Activated CD8-positive, alpha-beta T cell treated with anti-CD3 and anti-CD28 coated beads for 36 hours (primary cell): Measurements from ENCODE around the gene DGCR2. TPM values are rescaled to one million over a fixed set of nuclear protein-coding genes. Genes with fewer than 3 reads are reported as not detected.

Experiments
- ATAC-seq: fragments of 200-7000 bp; cut with Tn5 transposase; one replicate; pipeline ENCODE4 v1.10.0; 2021; ENCODE audit warnings: mild to moderate bottlenecking, moderate library complexity
- CTCF ChIA-PET: fragments of 350-600 bp; sonication (Branson Sonifier 250); formaldehyde crosslinking; loops from one replicate; lab custom pipeline; 2021; ENCODE audit warnings: antibody characterized with exemption; lab: Charles Lee
- POLR2A ChIA-PET: fragments of 350-600 bp; sonication (Branson Sonifier 250); formaldehyde crosslinking; loops from one replicate; lab custom pipeline; 2021; ENCODE audit warnings: antibody characterized with exemption; lab: Charles Lee
- DNase-seq: peaks from one replicate; pipeline ENCODE4 v3.0.0-alpha.2; 2020
- H3K27ac Mint-ChIP-seq: one replicate; pipeline ENCODE4 v1.8.0; 2021; ENCODE audit warnings: mild to moderate bottlenecking, mixed read lengths
- H3K27me3 Mint-ChIP-seq: one replicate; pipeline ENCODE4 v1.8.0; 2021; ENCODE audit warnings: mixed read lengths
- H3K36me3 Mint-ChIP-seq: one replicate; pipeline ENCODE4 v1.8.0; 2021; ENCODE audit warnings: low read depth, mixed read lengths
- H3K4me1 Mint-ChIP-seq: one replicate; pipeline ENCODE4 v1.8.0; 2021; ENCODE audit warnings: low read depth, mixed read lengths
- H3K4me3 Mint-ChIP-seq: one replicate; pipeline ENCODE4 v1.8.0; 2021; ENCODE audit warnings: mild to moderate bottlenecking, moderate library complexity, mixed read lengths
- H3K9me3 Mint-ChIP-seq: one replicate; pipeline ENCODE4 v1.8.0; 2021; ENCODE audit warnings: mixed read lengths
- intact Hi-C: fragments of 100-400 bp; cut with micrococcal nuclease; formaldehyde crosslinking; loops from one replicate; pipeline ENCODE4 v1.10.0; 2022
- total RNA-seq, 2 experiments: library from RNA; stranded (reverse); gene quantifications; one replicate each; pipeline ENCODE4 v1.2.3, GENCODE V29; 2021
- TF ChIP-seq, protein P1 (sequence below): fragments of 200-600 bp; IDR thresholded peaks from one replicate; pipeline ENCODE4 v1.8.0; 2022; ENCODE audit warnings: antibody characterized with exemption, mild to moderate bottlenecking

DGCR2 gene
- total RNA-seq, 2 experiments from 2014 or later = 18.0 to 20.0 TPM

DNA sequence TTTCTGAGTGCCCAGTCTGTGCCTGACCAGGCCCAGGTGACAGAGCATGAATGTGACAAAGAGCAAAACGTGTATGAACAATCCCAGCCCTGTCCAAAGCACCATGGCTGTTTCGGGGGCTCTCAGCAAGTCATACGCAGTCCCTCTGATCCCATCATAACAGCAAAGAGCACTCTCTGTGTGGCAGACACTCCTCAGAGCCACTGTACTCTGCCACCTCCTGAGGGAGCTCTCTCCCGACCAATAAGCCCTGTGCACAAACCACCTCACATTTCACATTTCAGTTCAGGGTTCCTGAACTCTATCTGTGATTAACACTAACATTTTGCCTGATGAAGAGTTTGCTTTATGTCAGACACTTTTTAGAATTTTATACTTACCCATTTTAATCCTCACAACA, 6.6 kb downstream of the DGCR2 start:
- intact Hi-C loops = no loop called here
- DNase-seq (no peak), ATAC-seq (no peak)
- Mint-ChIP-seq H3K27me3 (no peaks in the 10 kb centered on the region), H3K36me3 (peaks cover 7% of the 10 kb centered on the region), H3K27ac (no peak overlapping the region), H3K9me3 (no peaks in the 10 kb centered on the region), H3K4me3 (no peak overlapping the region), H3K4me1 (peaks cover 73% of the 10 kb centered on the region)
- ChIA-PET POLR2A (interaction anchor here (0.6 to 0.9 kb wide), 2 partner anchors 12 to 26 kb away, joined by 3 read pairs; no protein-coding TSS in a partner anchor), CTCF (interaction anchor here (2.4 kb wide), 1 partner anchor 29 kb away, joined by 6 read pairs; the partner anchor contains the start of gene ESS2)
- TF ChIP-seq, protein P1, sequence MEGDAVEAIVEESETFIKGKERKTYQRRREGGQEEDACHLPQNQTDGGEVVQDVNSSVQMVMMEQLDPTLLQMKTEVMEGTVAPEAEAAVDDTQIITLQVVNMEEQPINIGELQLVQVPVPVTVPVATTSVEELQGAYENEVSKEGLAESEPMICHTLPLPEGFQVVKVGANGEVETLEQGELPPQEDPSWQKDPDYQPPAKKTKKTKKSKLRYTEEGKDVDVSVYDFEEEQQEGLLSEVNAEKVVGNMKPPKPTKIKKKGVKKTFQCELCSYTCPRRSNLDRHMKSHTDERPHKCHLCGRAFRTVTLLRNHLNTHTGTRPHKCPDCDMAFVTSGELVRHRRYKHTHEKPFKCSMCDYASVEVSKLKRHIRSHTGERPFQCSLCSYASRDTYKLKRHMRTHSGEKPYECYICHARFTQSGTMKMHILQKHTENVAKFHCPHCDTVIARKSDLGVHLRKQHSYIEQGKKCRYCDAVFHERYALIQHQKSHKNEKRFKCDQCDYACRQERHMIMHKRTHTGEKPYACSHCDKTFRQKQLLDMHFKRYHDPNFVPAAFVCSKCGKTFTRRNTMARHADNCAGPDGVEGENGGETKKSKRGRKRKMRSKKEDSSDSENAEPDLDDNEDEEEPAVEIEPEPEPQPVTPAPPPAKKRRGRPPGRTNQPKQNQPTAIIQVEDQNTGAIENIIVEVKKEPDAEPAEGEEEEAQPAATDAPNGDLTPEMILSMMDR = no peak

DNA sequence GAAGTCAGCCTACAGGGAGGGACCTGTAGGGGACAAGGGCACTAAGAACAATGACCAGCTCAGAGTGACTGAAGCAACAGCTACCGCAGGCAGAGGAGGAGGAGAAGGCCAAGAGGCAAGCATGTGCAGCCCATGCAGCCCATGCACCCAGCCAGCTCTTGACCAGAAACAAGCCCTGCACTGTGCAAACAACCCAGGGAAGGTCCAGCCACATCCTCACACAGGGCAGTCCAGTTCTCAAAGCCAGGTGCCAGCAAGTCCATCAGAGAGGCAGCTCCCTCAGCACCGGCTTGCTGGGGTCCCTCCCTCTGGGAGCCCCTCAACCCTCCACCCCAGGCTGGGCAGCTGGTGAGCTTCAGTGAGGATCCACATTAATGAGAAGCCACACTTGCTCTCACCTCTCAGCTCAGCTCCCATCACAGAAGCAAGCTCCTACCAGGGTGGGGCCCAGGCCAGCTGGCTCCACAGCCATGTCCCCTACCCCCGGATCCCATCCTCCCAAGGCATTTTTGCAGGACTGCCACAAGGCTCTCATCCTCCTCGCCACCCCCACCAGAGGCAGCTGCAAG, 7.1 kb downstream of the DGCR2 start:
- Mint-ChIP-seq H3K36me3 (peaks cover 7% of the 10 kb centered on the region), H3K27ac (no peak overlapping the region), H3K4me3 (no peak overlapping the region), H3K4me1 (peaks cover 72% of the 10 kb centered on the region), H3K27me3 (no peaks in the 10 kb centered on the region), H3K9me3 (no peaks in the 10 kb centered on the region)
- DNase-seq (no peak), ATAC-seq (no peak)
- TF ChIP-seq, protein P1 = no peak
- ChIA-PET POLR2A (interaction anchor here (0.6 to 0.9 kb wide), 2 partner anchors 12 to 27 kb away, joined by 3 read pairs; no protein-coding TSS in a partner anchor), CTCF (interaction anchor here (2.4 kb wide), 1 partner anchor 30 kb away, joined by 6 read pairs; the partner anchor contains the start of gene ESS2)
- intact Hi-C loops = no loop called here

DNA sequence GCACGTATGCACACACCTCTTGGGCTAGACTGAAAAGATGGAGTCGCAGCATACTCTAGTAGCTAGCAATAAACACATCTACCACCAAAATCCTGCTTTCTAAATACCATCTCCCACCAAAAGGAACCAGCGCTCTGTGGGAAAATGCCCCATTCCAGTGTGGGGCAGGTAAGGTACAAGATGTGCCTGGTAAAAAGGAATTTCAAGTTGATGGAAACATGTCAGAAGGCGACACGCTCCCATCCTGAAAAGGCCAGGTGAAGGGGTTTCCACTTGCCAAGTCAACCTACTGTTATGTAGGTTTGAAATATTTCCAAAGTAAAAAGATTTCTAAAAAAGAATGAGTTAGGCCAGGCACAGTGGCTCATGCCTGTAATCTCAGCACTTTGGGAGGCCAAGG, 8.8 kb downstream of the DGCR2 start:
- DNase-seq (no peak), ATAC-seq (no peak)
- Mint-ChIP-seq H3K27me3 (no peaks in the 10 kb centered on the region), H3K27ac (no peak overlapping the region), H3K4me1 (peaks cover 73% of the 10 kb centered on the region), H3K36me3 (peaks cover 5% of the 10 kb centered on the region), H3K9me3 (no peaks in the 10 kb centered on the region), H3K4me3 (no peak overlapping the region)
- TF ChIP-seq, protein P1 = no peak
- CTCF ChIA-PET = no interaction called here
- intact Hi-C loops = no loop called here
- POLR2A ChIA-PET = no interaction called here

DNA sequence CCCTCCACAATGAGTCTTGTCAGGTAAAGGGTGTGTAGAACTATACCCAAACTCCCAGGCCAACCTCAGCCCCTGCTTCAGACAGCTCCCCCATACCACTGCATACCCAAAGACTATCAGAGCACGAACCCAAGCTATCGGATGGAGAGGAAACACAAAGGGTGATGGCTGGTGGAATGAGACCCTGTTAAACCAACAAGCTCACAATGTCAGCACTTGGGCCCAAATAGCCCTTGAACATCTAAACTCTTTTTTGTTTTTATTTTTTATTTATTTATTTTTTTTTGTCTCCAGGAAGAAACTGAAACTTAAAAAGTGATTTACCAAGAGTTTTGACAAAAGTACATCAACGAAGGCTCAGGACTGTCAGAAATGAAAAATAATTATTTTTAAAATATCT, 10.6 kb downstream of the DGCR2 start:
- H3K4me1 Mint-ChIP-seq = peaks cover 73% of the 10 kb centered on the region
- TF ChIP-seq, protein P1 = no peak
- peak overlapping the region; percentile 85 for H3K27ac Mint-ChIP-seq
- DNase-seq (no peak), ATAC-seq (no peak)
- H3K36me3 Mint-ChIP-seq = peaks cover 5% of the 10 kb centered on the region
- intact Hi-C loops = no loop called here
- ChIA-PET POLR2A (interaction anchor here (0.8 to 2.7 kb wide), 2 partner anchors 10 to 14 kb away, joined by 3 to 17 read pairs; partner anchors contain the start of gene DGCR2), CTCF (interaction anchor here (1.6 to 1.8 kb wide), 2 partner anchors 13 to 33 kb away, joined by 4 to 8 read pairs; partner anchors contain the start of gene ESS2)
- no peaks in the 10 kb centered on the region for H3K9me3 Mint-ChIP-seq
- no peak overlapping the region for H3K4me3 Mint-ChIP-seq
- H3K27me3 Mint-ChIP-seq = no peaks in the 10 kb centered on the region

DNA sequence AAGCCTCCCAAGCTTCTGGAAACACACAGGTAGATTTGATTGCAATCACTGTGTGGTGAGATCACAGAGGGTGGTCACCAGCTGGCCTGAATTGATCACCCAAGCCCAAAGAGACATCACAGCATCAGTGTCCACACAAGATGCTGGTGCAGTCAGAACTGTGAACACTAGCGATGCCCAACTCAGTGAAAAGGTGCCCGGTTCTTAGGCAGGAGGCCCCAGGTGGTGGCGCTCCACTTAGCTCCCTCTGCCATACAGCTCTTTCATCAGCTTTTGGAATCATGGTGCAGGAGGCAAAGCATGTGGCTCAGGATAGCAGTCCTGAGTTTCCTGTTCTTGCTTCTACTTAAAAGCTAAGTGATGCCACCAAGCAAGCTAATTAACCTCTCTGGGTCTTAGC, 11.1 kb downstream of the DGCR2 start:
- H3K36me3 Mint-ChIP-seq = peaks cover 5% of the 10 kb centered on the region
- intact Hi-C loops = no loop called here
- H3K4me3 Mint-ChIP-seq = no peak overlapping the region
- TF ChIP-seq, protein P1 = no peak
- ATAC-seq (no peak), DNase-seq (no peak)
- ChIA-PET CTCF (interaction anchor here (1.0 to 1.8 kb wide), 3 partner anchors 11 to 33 kb away, joined by 3 to 8 read pairs (median 4); partner anchors contain the start of genes DGCR2 and ESS2), POLR2A (interaction anchor here (0.8 to 2.7 kb wide), 3 partner anchors 8 to 13 kb away, joined by 3 to 17 read pairs (median 4); partner anchors contain the start of gene DGCR2)
- peak overlapping the region; percentile 85 for H3K27ac Mint-ChIP-seq
- no peaks in the 10 kb centered on the region for H3K27me3 Mint-ChIP-seq
- H3K4me1 Mint-ChIP-seq = peaks cover 73% of the 10 kb centered on the region
- H3K9me3 Mint-ChIP-seq = no peaks in the 10 kb centered on the region
